Measurements from ENCODE around the gene BCAP31.
A peak's percentile ranks its signal among the peaks of the same experiment; 100 is the strongest.

The BCAP31 gene

DNA sequence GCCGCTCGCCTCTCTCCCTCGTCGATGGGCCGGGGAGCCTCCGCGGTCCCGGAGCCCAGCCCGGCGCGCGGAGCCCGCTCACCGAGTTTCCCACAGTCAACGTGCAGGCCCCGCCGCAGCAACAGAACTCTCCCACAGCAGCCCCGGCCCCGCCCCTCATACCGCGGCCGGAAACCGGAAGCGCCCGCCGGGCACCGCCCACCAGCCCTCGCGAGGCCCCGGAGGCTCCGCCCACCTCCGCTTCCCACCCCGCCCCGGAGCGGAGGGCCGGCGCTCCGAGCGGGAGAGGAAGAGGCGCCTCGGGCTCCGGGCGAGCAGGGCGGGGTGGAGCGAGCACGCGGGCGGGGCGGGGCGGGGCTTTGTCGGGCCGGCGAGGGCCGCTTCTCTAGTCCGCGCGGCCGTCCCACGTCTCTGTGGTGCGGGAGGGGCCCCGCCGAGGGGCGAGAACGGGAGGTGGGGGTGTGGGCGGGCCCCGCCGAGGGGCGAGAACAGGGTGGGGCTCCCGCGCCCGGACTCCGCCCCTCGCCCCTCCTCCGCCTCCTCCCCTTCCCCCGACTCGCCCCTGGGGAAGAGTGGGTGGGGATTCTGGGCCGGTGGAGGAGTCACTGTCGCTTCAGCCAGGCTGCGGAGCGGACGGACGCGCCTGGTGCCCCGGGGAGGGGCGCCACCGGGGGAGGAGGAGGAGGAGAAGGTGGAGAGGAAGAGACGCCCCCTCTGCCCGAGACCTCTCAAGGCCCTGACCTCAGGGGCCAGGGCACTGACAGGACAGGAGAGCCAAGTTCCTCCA, at the start of gene BCAP31, which contains the start of gene ABCD1:
Gene BCAP31 (minus strand): TSS at position 136 of the 787 bp plus-strand sequence. CDS start 1,143 bp downstream, outside the sequence.
Gene ABCD1 (plus strand): TSS at position 605 of the 787 bp plus-strand sequence. CDS start 411 bp downstream, outside the sequence.
- DNase-seq (ENCODE audit: low read depth in 2 of 2): peak; percentile 75 to 77

DNA sequence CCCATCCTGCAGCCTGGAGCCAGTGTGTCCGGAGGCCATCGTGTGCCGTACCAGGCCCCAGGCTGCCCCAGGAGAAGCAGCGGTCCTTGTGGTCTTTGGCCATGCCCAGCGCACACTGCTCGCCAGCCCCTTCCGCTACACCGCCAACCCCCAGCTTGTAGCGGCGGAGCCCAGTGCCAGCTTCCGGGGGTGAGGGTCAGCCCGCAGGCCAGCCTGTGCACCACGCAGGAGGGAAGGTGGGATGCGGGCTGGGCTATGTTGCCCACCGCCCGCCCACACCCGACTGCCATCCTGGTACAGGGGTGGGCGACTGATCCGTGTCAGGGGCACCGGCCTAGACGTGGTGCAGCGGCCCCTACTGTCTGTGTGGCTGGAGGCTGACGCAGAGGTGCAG, 49.0 kb upstream of the BCAP31 start:
- no peak for DNase-seq (ENCODE audit: low read depth in 2 of 2)

DNA sequence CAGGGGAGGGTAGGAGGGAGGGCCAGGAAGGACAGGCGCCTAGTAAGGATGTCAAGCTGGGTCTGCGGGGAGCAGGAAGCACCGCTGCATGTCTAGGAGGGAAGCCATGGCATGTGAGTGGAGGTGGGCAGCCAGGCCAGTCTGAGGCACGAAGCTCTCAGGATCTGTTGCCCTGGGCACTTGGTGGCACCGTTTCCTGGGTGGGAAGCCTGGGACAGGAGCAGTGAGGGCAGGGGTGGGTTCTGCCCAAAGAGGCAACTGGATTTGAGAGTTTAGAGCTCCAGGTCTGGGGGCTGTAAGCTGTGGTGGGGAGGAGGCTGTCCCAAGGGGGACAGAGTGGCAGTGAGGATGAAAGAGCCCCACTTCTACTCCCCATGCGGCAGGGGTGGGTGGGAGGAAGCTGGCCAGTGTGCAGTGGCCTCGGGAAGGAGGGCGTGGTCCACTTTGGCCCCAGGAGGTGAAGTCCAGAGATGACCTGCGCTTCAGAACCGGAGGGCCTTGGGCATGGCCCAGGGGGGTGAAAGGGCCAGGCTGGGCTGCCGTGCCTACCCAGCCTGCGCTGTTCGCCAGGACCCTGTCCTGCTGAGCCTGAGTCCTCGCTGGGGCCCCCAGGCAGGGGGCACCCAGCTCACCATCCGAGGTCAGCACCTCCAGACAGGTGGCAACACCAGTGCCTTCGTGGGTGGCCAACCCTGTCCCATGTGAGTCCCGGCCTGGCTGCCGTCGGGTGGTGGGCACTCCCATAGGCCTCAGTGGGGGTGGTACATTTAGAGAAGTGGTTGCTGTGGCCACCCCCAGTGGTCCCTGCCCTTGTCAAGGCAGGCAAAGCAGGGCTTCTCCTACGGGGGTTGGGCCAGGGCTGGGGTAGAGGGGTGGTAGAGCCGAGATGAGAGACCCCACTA, 48.4 kb upstream of the BCAP31 start:
- DNase-seq (ENCODE audit: low read depth in 2 of 2): no peak

- DNase-seq (ENCODE audit: low read depth in 2 of 2): no peak
Measured at GRCh38 chrX:153771415-153772315, 47.5 kb upstream of the BCAP31 start.

DNA sequence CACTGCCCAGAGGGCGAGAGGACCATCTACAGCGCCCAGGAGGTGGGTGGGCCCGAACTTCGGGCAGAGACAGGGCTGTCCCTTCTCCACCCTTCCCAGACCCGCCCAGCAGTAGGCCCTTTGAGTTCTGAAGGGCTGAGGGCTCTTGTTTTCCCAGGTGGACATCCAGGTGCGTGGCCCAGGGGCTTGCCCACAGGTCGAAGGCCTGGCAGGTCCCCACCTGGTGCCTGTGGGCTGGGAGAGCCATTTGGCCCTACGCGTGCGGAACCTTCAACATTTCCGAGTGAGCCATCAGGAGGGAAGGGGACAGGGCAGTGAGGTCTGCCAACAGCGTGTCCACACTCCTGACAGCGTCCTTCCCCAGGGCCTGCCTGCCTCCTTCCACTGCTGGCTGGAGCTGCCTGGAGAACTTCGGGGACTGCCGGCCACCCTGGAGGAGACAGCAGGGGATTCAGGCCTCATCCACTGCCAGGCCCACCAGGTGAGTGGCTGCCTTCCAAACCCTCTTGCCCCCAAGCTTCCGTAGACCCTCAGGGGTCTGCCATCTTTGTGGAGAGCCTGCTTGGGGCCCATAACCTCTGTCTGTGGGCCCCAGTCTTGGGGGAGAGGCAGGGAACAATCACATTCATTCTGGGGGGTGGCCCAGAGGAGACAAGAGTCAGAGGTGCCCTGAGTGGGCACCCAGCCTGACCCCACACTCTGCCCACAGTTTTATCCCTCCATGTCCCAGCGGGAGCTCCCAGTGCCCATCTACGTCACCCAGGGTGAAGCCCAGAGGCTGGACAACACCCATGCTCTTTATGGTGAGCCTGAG, 46.6 kb upstream of the BCAP31 start:
- DNase-seq (ENCODE audit: low read depth in 2 of 2): no peak

DNA sequence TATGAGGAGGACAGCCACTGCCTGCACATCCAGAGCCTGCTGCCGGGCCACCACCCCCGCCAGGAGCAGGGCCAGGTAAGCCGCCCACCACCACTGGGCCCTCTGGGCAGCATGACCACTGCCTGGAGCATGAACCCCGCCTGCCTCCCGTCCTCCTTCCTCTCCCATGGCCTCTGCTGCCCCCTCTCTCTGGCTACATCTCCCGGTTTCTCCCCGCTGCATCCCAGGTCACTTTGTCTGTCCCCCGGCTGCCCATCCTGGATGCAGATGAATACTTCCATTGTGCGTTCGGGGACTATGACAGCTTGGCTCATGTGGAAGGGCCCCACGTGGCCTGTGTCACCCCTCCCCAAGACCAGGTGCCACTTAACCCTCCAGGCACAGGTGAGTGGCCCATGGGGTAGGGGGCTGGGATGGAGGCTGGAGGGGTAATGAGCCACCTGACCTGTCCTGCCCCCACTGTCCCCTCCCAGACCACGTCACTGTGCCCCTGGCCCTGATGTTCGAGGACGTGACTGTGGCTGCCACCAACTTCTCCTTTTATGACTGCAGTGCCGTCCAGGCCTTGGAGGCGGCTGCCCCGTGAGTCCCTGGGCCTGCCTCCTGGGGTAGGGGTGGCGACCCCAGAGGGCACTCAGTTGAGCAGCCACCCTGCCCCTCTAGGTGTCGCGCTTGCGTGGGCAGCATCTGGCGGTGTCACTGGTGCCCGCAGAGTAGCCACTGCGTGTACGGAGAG, 45.8 kb upstream of the BCAP31 start:
- no peak for DNase-seq (ENCODE audit: low read depth in 2 of 2)

GRCh38 chrX:153769158-153769864, 45.1 kb upstream of the BCAP31 start:
- no peak for DNase-seq (ENCODE audit: low read depth in 2 of 2)

DNA sequence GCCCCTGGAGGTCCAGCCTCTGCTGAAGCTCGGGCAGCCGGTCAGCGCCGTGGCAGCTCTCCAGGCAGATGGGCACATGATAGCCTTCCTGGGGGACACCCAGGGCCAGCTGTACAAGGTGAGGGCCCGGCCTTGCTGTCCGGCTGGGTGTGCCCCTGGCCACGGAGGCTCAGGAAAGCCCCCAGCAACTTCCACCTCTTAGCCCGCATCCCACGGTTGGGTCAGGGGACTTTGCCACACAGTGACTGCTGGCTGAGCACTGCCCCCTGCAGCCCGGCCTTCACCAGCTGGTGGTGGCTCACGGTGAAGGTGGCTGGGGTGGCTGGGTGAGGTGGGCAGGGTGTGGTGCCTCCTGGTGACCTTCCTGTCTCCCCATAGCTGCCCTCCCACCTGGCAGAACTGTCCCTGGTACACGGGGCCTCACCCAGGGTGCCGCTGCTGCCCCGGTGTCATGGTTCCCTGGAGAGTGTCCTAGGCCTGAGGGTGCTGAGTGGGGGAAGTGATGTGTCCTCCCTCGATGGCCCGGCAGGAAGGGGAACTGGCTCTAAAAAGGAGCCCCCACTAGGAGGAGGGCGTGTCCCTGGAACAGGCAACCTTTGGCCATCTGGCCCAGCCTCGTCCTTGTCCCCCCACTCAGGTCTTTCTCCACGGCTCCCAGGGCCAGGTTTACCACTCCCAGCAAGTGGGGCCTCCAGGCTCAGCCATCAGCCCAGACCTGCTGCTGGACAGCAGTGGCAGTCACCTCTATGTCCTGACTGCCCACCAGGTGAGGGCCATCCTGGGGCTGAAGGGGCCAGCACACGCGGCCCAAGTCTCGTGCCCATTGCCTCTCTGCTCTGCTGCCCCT, 44.3 kb upstream of the BCAP31 start:
- DNase-seq (ENCODE audit: low read depth in 2 of 2): no peak

- DNase-seq (ENCODE audit: low read depth in 2 of 2): no peak
Measured at GRCh38 chrX:153767674-153768055, 43.5 kb upstream of the BCAP31 start.

- no peak for DNase-seq (ENCODE audit: low read depth in 2 of 2)
Measured at GRCh38 chrX:153766871-153767673, 42.9 kb upstream of the BCAP31 start.

GRCh38 chrX:153766098-153766817, 42.1 kb upstream of the BCAP31 start:
- peak; percentile 18 to 24 for DNase-seq (ENCODE audit: low read depth in 2 of 2)

- no peak for DNase-seq (ENCODE audit: low read depth in 2 of 2)
Measured at GRCh38 chrX:153765138-153766079, 41.2 kb upstream of the BCAP31 start.

DNA sequence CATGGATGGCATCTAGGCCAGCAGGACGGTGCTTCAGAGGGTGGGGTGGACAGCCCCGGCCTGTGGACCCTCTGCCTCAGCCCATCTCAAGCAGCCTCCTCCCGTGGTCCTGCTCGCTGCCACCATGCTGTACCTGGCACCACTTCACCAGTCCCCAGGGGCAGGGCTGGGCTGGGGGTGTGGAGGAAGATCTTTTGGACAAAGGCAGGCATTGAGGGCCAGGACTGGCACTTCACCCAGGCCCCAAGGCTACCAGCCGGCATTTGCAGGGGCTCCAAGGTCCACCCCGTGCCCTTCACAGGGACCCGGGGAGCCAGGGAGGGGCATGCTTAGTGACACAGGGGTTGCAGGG, 40.6 kb upstream of the BCAP31 start:
- DNase-seq (ENCODE audit: low read depth in 2 of 2): no peak

- peak; percentile 35 to 42 for DNase-seq (ENCODE audit: low read depth in 2 of 2)
Measured at GRCh38 chrX:153763989-153764755, 40.0 kb upstream of the BCAP31 start, which contains the start of gene PLXNB3. Gene PLXNB3, plus strand, starts transcription at chrX:153764249. Its CDS starts 1,287 bp downstream, at chrX:153765536.

Data from stimulated activated CD8-positive, alpha-beta memory T cell treated with anti-CD3 and anti-CD28 coated beads, Interleukin-15, amount 100 ng/mL, for 4 hours (primary cell).